Measurements from ENCODE around the gene GOLPH3.

DNA sequence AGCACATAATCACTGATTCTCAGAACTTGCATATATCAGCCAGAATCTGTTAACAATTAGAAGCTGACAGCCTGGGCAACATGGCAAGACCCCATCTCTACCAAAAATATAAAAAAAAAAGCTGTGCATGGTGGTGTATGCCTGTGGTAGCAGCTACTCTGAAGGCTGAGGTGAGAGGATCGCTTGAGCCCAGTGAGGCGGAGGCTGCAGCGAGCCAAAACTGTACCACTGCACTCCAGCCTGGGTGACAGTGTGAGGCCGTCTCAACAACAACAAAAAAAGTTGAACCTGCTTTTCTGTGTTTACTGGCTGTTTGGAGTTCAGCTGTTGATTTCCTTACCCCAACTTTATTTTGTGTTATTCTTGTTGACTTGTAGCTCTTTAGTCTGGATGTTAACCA, 66.8 kb downstream of the GOLPH3 start:
- TF ChIP-seq, protein P1, sequence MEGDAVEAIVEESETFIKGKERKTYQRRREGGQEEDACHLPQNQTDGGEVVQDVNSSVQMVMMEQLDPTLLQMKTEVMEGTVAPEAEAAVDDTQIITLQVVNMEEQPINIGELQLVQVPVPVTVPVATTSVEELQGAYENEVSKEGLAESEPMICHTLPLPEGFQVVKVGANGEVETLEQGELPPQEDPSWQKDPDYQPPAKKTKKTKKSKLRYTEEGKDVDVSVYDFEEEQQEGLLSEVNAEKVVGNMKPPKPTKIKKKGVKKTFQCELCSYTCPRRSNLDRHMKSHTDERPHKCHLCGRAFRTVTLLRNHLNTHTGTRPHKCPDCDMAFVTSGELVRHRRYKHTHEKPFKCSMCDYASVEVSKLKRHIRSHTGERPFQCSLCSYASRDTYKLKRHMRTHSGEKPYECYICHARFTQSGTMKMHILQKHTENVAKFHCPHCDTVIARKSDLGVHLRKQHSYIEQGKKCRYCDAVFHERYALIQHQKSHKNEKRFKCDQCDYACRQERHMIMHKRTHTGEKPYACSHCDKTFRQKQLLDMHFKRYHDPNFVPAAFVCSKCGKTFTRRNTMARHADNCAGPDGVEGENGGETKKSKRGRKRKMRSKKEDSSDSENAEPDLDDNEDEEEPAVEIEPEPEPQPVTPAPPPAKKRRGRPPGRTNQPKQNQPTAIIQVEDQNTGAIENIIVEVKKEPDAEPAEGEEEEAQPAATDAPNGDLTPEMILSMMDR (IDR thresholded peaks at IDR 0.05) = no peak
- TF ChIP-seq EP300 (IDR thresholded peaks at IDR 0.05) = no peak
